Sigmoid colon (tissue), 4 donors: ENCODE results near the gene ISCU.

Experiments
- CTCF ChIP-seq, 4 experiments: fragments of 450-650 bp in 3 of 4; fragments of 200-600 bp in 1 of 4; IDR thresholded peaks; one replicate each; pipeline ENCODE4 v1.5.1; 2016 to 2019; ENCODE audit warnings: antibody characterized with exemption in 4 of 4, mild to moderate bottlenecking in 3 of 4, moderate library complexity in 2 of 4
- EP300 ChIP-seq, 4 donors: sonication (generic); formaldehyde crosslinking; IDR thresholded peaks; one replicate each; pipeline ENCODE4 v1.6.1; 2017; ENCODE audit warnings: antibody characterized with exemption in 4 of 4
- POLR2A ChIP-seq, 2 donors: fragments of 450-650 bp; IDR thresholded peaks; one replicate each; pipeline ENCODE4 v1.6.1; 2016; ENCODE audit warnings: antibody characterized with exemption in 2 of 2, mild to moderate bottlenecking in 2 of 2, moderate library complexity in 2 of 2
- POLR2AphosphoS5 ChIP-seq, 4 donors: sonication (generic); formaldehyde crosslinking; IDR thresholded peaks; one replicate each; pipeline ENCODE4 v1.6.1; 2017; ENCODE audit warnings: antibody characterized with exemption in 4 of 4

GRCh38 chr12:108560321-108560721 is 2.1 kb upstream of the ISCU start:
- TF ChIP-seq EP300 (IDR thresholded peaks at IDR 0.05), result no peak
- no peak for TF ChIP-seq POLR2A (IDR thresholded peaks at IDR 0.05)
- no peak for TF ChIP-seq CTCF (IDR thresholded peaks at IDR 0.05)
- TF ChIP-seq POLR2AphosphoS5 (IDR thresholded peaks at IDR 0.05), result no peak
